Suppressor macrophage treated with lipopolysaccharide for 4 hours (primary cell): Measurements from ENCODE around the gene OBSCN.

Source experiments
- DNase-seq: peaks from one replicate; pipeline ENCODE4 v3.0.0-alpha.2; 2020

OBSCN gene

DNA sequence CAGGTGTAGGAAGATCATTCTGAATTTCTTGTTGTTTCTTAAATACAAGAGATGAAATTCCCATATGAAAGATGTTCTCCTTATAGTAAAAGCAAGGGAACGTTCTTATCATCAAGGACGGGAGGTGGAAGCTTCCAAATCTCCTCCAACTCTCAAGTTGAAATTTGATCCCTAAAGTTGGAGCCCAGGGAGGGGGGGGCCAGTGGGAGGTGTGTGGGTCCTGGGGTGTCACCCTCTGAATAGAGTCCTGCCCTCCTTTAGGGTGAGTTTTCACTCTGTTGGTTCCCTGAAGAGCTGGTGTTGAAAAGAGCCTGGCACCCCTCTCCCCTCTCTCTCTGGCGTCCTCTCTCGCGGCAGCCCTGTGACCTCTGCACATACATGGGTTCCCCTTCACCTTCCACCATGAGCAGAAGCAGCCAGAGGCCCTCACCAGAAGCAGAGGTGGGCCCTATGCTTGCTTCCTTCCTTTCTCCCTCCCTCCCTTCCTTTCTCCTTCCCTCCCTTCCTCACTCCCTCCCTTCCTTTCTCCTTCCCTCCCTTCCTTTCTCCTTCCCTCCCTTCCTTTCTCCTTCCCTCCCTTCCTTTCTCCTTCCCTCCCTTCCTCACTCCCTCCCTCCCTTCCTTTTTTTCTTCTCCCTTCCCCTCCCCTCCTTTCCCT, 218.8 kb downstream of the OBSCN start:
- no peak for DNase-seq

DNA sequence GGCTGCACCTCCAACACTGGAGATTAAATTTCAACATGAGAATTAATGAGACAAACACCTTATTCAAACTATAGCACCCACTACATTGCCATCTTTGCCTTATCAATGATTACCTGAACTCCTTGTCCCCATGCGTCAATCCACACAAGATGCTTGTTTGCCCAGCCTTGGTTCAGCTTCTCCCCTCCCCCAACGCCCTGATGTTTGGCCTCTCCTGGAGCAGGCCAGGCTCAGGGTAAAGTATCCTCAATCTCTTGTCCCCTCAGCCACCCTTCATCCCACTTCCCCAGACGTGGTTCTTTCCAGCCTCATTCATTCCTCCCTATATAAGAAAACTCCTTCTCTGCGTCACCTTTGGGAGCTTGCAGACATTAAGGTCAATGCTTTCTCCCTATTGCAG, 220.6 kb downstream of the OBSCN start:
- no peak for DNase-seq
